ENCODE results near the gene GNAS. TPM values are rescaled to one million over a fixed set of nuclear protein-coding genes. Genes with fewer than 3 reads are reported as not detected.

GNAS gene
- total RNA-seq, 2 donors from 2014 or later = 1,246 to 1,267 TPM

GRCh38 chr20:58865843-58866242, 13.3 kb downstream of the GNAS start:
- peaks cover 9% of the 10 kb centered on the region for H3K27me3 Mint-ChIP-seq (ENCODE audit: insufficient read depth)
- TF ChIP-seq CTCF (conservative IDR thresholded peaks at IDR 0.05) = no peak
- peaks cover 5% of the 10 kb centered on the region for H3K27me3 ChIP-seq (ENCODE audit: control insufficient read depth, insufficient read depth, low read length, poor library complexity, severe bottlenecking)
- H3K4me3 ChIP-seq (ENCODE audit: low read length) = no peak overlapping the region
- peaks cover 2% of the 10 kb centered on the region for H3K4me1 Mint-ChIP-seq
- no peaks in the 10 kb centered on the region for H3K4me1 ChIP-seq (ENCODE audit: control insufficient read depth, insufficient read depth, low read length)
- H3K27ac ChIP-seq (ENCODE audit: low read depth, low read length) = no peak overlapping the region
- H3K36me3 Mint-ChIP-seq (ENCODE audit: low read depth) = no peaks in the 10 kb centered on the region
- no peak overlapping the region for H3K27ac Mint-ChIP-seq
- no peaks in the 10 kb centered on the region for H3K9me3 ChIP-seq (ENCODE audit: control insufficient read depth, low read length)
- H3K9me3 Mint-ChIP-seq = no peaks in the 10 kb centered on the region
- no peak for DNase-seq
- H3K9ac ChIP-seq (ENCODE audit: extremely low read depth, low read length, poor library complexity, severe bottlenecking) = no peak overlapping the region
- 86 to 90% methylated on average over 2 of the region's 2 CpGs for WGBS, 2 experiments (ENCODE audit: insufficient coverage in 1 of 2, insufficient read length in 1 of 2)
- H3K36me3 ChIP-seq (ENCODE audit: control insufficient read depth, insufficient read depth, low read length) = no peaks in the 10 kb centered on the region
- H3K4me3 Mint-ChIP-seq = no peak overlapping the region

GRCh38 chr20:58867211-58867610, 14.7 kb downstream of the GNAS start:
- TF ChIP-seq CTCF (conservative IDR thresholded peaks at IDR 0.05) = no peak
- H3K4me1 Mint-ChIP-seq = peaks cover 2% of the 10 kb centered on the region
- Histone ChIP-seq H3K4me1 (ENCODE audit: control insufficient read depth, insufficient read depth, low read length) (no peaks in the 10 kb centered on the region), H3K9ac (ENCODE audit: extremely low read depth, low read length, poor library complexity, severe bottlenecking) (no peak overlapping the region), H3K4me3 (ENCODE audit: low read length) (no peak overlapping the region), H3K27me3 (ENCODE audit: control insufficient read depth, insufficient read depth, low read length, poor library complexity, severe bottlenecking) (peaks cover 5% of the 10 kb centered on the region), H3K36me3 (ENCODE audit: control insufficient read depth, insufficient read depth, low read length) (no peaks in the 10 kb centered on the region), H3K9me3 (ENCODE audit: control insufficient read depth, low read length) (no peaks in the 10 kb centered on the region), H3K27ac (ENCODE audit: low read depth, low read length) (no peak overlapping the region)
- H3K27me3 Mint-ChIP-seq (ENCODE audit: insufficient read depth) = peaks cover 6% of the 10 kb centered on the region
- no peaks in the 10 kb centered on the region for H3K36me3 Mint-ChIP-seq (ENCODE audit: low read depth)
- H3K27ac Mint-ChIP-seq = no peak overlapping the region
- WGBS, 2 experiments (ENCODE audit: insufficient coverage in 1 of 2, insufficient read length in 1 of 2) = 90% methylated on average over 1 to 5 of the region's 5 CpGs
- no peak overlapping the region for H3K4me3 Mint-ChIP-seq
- no peak for DNase-seq
- no peaks in the 10 kb centered on the region for H3K9me3 Mint-ChIP-seq

- Mint-ChIP-seq H3K36me3 (ENCODE audit: low read depth) (no peaks in the 10 kb centered on the region), H3K4me3 (no peak overlapping the region), H3K9me3 (no peaks in the 10 kb centered on the region)
Observed at GRCh38 chr20:58868795-58869194, 16.3 kb downstream of the GNAS start.

More at GRCh38 chr20:58868795-58869194, 16.3 kb downstream of the GNAS start:
- H3K9me3 ChIP-seq (ENCODE audit: control insufficient read depth, low read length) = no peaks in the 10 kb centered on the region
- peaks cover 6% of the 10 kb centered on the region for H3K27me3 Mint-ChIP-seq (ENCODE audit: insufficient read depth)
- no peak overlapping the region for H3K9ac ChIP-seq (ENCODE audit: extremely low read depth, low read length, poor library complexity, severe bottlenecking)
- H3K27ac Mint-ChIP-seq = no peak overlapping the region
- DNase-seq = peak; percentile 63
- no peaks in the 10 kb centered on the region for H3K4me1 ChIP-seq (ENCODE audit: control insufficient read depth, insufficient read depth, low read length)
- no peak overlapping the region for H3K4me3 ChIP-seq (ENCODE audit: low read length)
- peaks cover 10% of the 10 kb centered on the region for H3K27me3 ChIP-seq (ENCODE audit: control insufficient read depth, insufficient read depth, low read length, poor library complexity, severe bottlenecking)
- peaks cover 2% of the 10 kb centered on the region for H3K4me1 Mint-ChIP-seq
- no peaks in the 10 kb centered on the region for H3K36me3 ChIP-seq (ENCODE audit: control insufficient read depth, insufficient read depth, low read length)
- TF ChIP-seq CTCF (conservative IDR thresholded peaks at IDR 0.05) = peak; percentile 54
- no peak overlapping the region for H3K27ac ChIP-seq (ENCODE audit: low read depth, low read length)
- 35 to 55% methylated on average over 7 to 14 of the region's 14 CpGs for WGBS, 2 experiments (ENCODE audit: insufficient coverage in 1 of 2, insufficient read length in 1 of 2)
